H9 (cell line): ENCODE measurements around the gene TSGA10IP. TPM values are rescaled to one million over a fixed set of nuclear protein-coding genes. Genes with fewer than 3 reads are reported as not detected.

ENCODE experiments used
- DNase-seq: peaks from one replicate; pipeline ENCODE4 v3.0.0-alpha.2; 2017
- H2AFZ ChIP-seq: one replicate; pipeline ENCODE4 v1.6.1; 2013; ENCODE audit warnings: mild to moderate bottlenecking, low read length, control low read depth, moderate library complexity
- H2AK5ac ChIP-seq: 2 replicates; pipeline ENCODE4 v1.6.1; 2013; ENCODE audit warnings: low read length, control low read depth, mixed read lengths; ENCODE audit not compliant: insufficient read length
- H2BK120ac ChIP-seq: one replicate; pipeline ENCODE4 v1.6.1; 2013; ENCODE audit warnings: low read depth, mild to moderate bottlenecking, low read length, control low read depth, inconsistent platforms; ENCODE audit not compliant: poor library complexity, severe bottlenecking
- H2BK12ac ChIP-seq: 2 replicates; pipeline ENCODE4 v1.6.1; 2013; ENCODE audit warnings: low read length, control low read depth, mixed read lengths, low read depth; ENCODE audit not compliant: insufficient read length
- H2BK15ac ChIP-seq: 2 replicates; pipeline ENCODE4 v1.6.1; 2013; ENCODE audit warnings: low read depth, low read length, control low read depth
- H2BK20ac ChIP-seq: one replicate; pipeline ENCODE4 v1.6.1; 2013; ENCODE audit warnings: low read depth, mild to moderate bottlenecking, low read length, control low read depth, inconsistent platforms; ENCODE audit not compliant: poor library complexity, severe bottlenecking
- H2BK5ac ChIP-seq: 2 replicates; pipeline ENCODE4 v1.6.1; 2013; ENCODE audit warnings: low read length, control low read depth, mixed read lengths; ENCODE audit not compliant: insufficient read length
- H3K14ac ChIP-seq: 2 replicates; pipeline ENCODE4 v1.6.1; 2013; ENCODE audit warnings: low read length, control low read depth; ENCODE audit not compliant: insufficient read depth
- H3K18ac ChIP-seq: 2 replicates; pipeline ENCODE4 v1.6.1; 2013; ENCODE audit warnings: low read depth, mild to moderate bottlenecking, mixed read lengths, low read length, control low read depth; ENCODE audit not compliant: insufficient read length
- H3K23ac ChIP-seq: 2 replicates; pipeline ENCODE4 v1.6.1; 2013; ENCODE audit warnings: low read length, control low read depth, mixed read lengths, low read depth; ENCODE audit not compliant: insufficient read length
- H3K23me2 ChIP-seq: 2 replicates; pipeline ENCODE4 v1.6.1; 2013; ENCODE audit warnings: low read depth, mild to moderate bottlenecking, mixed read lengths, low read length, control low read depth; ENCODE audit not compliant: insufficient read length, poor library complexity, severe bottlenecking
- H3K27ac ChIP-seq: 2 replicates; pipeline ENCODE4 v1.5.1; 2013; ENCODE audit warnings: low read length, control low read depth, mixed read lengths, low read depth; ENCODE audit not compliant: insufficient read length
- H3K27me3 ChIP-seq: 2 replicates; pipeline ENCODE4 v1.6.1; 2013; ENCODE audit warnings: low read length, control low read depth, inconsistent platforms; ENCODE audit not compliant: insufficient read depth
- H3K4ac ChIP-seq: 2 replicates; pipeline ENCODE4 v1.6.1; 2013; ENCODE audit warnings: low read depth, mild to moderate bottlenecking, control low read depth, inconsistent platforms, low read length, moderate library complexity
- H3K4me1 ChIP-seq: 2 replicates; pipeline ENCODE4 v1.6.1; 2013; ENCODE audit warnings: low read length, control low read depth, inconsistent platforms; ENCODE audit not compliant: insufficient read depth
- H3K4me2 ChIP-seq: 2 replicates; pipeline ENCODE4 v1.6.1; 2013; ENCODE audit warnings: low read length, control low read depth, mixed read lengths; ENCODE audit not compliant: insufficient read length, insufficient read depth
- H3K56ac ChIP-seq: 2 replicates; pipeline ENCODE4 v1.6.1; 2013; ENCODE audit warnings: low read depth, mild to moderate bottlenecking, mixed read lengths, low read length, control low read depth; ENCODE audit not compliant: insufficient read length
- H3K79me1 ChIP-seq: 2 replicates; pipeline ENCODE4 v1.6.1; 2013; ENCODE audit warnings: low read depth, mild to moderate bottlenecking, moderate library complexity, low read length, control low read depth, inconsistent platforms; ENCODE audit not compliant: insufficient read depth, poor library complexity, severe bottlenecking
- H3K79me2 ChIP-seq: 2 replicates; pipeline ENCODE4 v1.6.1; 2013; ENCODE audit warnings: low read length, control low read depth, inconsistent platforms; ENCODE audit not compliant: insufficient read depth
- H3K9ac ChIP-seq: 2 replicates; pipeline ENCODE4 v1.6.1; 2013; ENCODE audit warnings: low read length, control low read depth, mixed read lengths; ENCODE audit not compliant: insufficient read length; ENCODE audit errors: extremely low read depth
- H3K9me3 ChIP-seq: one replicate; pipeline ENCODE4 v1.6.1; 2013; ENCODE audit warnings: low read depth, low read length, inconsistent platforms; ENCODE audit not compliant: control insufficient read depth
- H3T11ph ChIP-seq: one replicate; pipeline ENCODE4 v1.6.1; 2013; ENCODE audit warnings: mild to moderate bottlenecking, low read length, control low read depth, inconsistent platforms
- H4K20me1 ChIP-seq: one replicate; pipeline ENCODE4 v1.6.1; 2013; ENCODE audit not compliant: control insufficient read depth, insufficient read length, insufficient read depth
- H4K5ac ChIP-seq: 2 replicates; pipeline ENCODE4 v1.6.1; 2013; ENCODE audit warnings: low read depth, mild to moderate bottlenecking, mixed read lengths, low read length, control low read depth; ENCODE audit not compliant: insufficient read length
- H4K8ac ChIP-seq: replicated peaks from 2 replicates; pipeline ENCODE4 v1.6.1; 2013; ENCODE audit warnings: low read length, control low read depth, mixed read lengths, low read depth; ENCODE audit not compliant: insufficient read length
- H4K91ac ChIP-seq: 2 replicates; pipeline ENCODE4 v1.6.1; 2013; ENCODE audit warnings: low read depth, mild to moderate bottlenecking, moderate library complexity, mixed read lengths, low read length, control low read depth; ENCODE audit not compliant: insufficient read length
- H3K27ac Mint-ChIP-seq, 3 experiments: 2 replicates in 2 of 3; 3 replicates in 1 of 3; pipeline ENCODE4 v1.8.0; 2020 to 2021; ENCODE audit warnings: mixed read lengths in 3 of 3, mild to moderate bottlenecking in 1 of 3, moderate library complexity in 1 of 3
- H3K27me3 Mint-ChIP-seq: 2 replicates; pipeline ENCODE4 v1.8.0; 2021; ENCODE audit warnings: low read depth, mild to moderate bottlenecking, moderate library complexity, mixed read lengths
- H3K36me3 Mint-ChIP-seq, 3 experiments: 2 replicates in 2 of 3; 3 replicates in 1 of 3; pipeline ENCODE4 v1.8.0; 2020 to 2021; ENCODE audit warnings: low read depth in 3 of 3, mixed read lengths in 3 of 3; ENCODE audit not compliant: insufficient read depth in 1 of 3
- H3K4me1 Mint-ChIP-seq, 2 experiments: 2 replicates each; pipeline ENCODE4 v1.8.0; 2020; ENCODE audit warnings: mixed read lengths in 2 of 2
- H3K4me3 Mint-ChIP-seq, 2 experiments: 2 replicates in 1 of 2; 3 replicates in 1 of 2; pipeline ENCODE4 v1.8.0; 2020 to 2021; ENCODE audit warnings: mild to moderate bottlenecking in 2 of 2, mixed read lengths in 2 of 2, moderate library complexity in 1 of 2
- H3K9me3 Mint-ChIP-seq, 2 experiments: 2 replicates in 1 of 2; 3 replicates in 1 of 2; pipeline ENCODE4 v1.8.0; 2020; ENCODE audit warnings: mild to moderate bottlenecking in 2 of 2, mixed read lengths in 2 of 2, moderate library complexity in 1 of 2
- CTCF ChIP-seq: fragments of 200-600 bp; sonication (generic); conservative IDR thresholded peaks from 3 replicates; pipeline ENCODE4 v1.8.0; 2021; ENCODE audit warnings: antibody characterized with exemption, mild to moderate bottlenecking
- WGBS: extraction: QIAGEN DNeasy Blood & Tissue Kit; methylation state at CpG from one replicate; pipeline ENCODE4 v1.1.7; 2013; ENCODE audit warnings: missing lambda C conversion rate, low lambda C conversion rate, mixed read lengths; ENCODE audit not compliant: insufficient read length; ENCODE audit errors: extremely low coverage; 5-methylcytosine and 5-hydroxymethylcytosine counted together
- total RNA-seq: library from RNA; stranded (reverse); gene quantifications from 2 replicates; pipeline ENCODE4 v1.2.1, GENCODE V29; 2021

TSGA10IP gene
- total RNA-seq, 1 experiment from 2014 or later = 2.2 TPM

- Histone ChIP-seq H4K5ac (no peak overlapping the region), H4K91ac (no peak overlapping the region), H3K79me1 (no peaks in the 10 kb centered on the region), H3K4me1 (no peaks in the 10 kb centered on the region), H3K18ac (no peak overlapping the region), H2BK5ac (no peak overlapping the region), H2AFZ (no peak overlapping the region), H3K9me3 (no peaks in the 10 kb centered on the region), H3K23me2 (no peaks in the 10 kb centered on the region), H4K20me1 (no peaks in the 10 kb centered on the region), H3T11ph (no peak overlapping the region), H4K8ac (no peak overlapping the region), H3K56ac (no peak overlapping the region), H3K23ac (no peak overlapping the region), H3K79me2 (no peaks in the 10 kb centered on the region), H2BK120ac (no peak overlapping the region), H2BK20ac (no peak overlapping the region), H3K9ac (no peak overlapping the region), H3K27me3 (no peaks in the 10 kb centered on the region), H3K4me2 (no peak overlapping the region), H2BK15ac (no peak overlapping the region), H3K14ac (no peak overlapping the region), H2AK5ac (no peak overlapping the region), H2BK12ac (no peak overlapping the region), H3K4ac (no peak overlapping the region), H3K27ac (no peak overlapping the region)
- no peaks in the 10 kb centered on the region for H3K9me3 Mint-ChIP-seq
- no peak for TF ChIP-seq CTCF
- peak overlapping the region in 1 of 3 experiments; percentile 66; a peak in 1 of 7 replicates for H3K27ac Mint-ChIP-seq
- no peaks in the 10 kb centered on the region for H3K36me3 Mint-ChIP-seq
- H3K4me1 Mint-ChIP-seq = peaks cover 25 to 31% of the 10 kb centered on the region in 2 experiments
- no CpG with 5 or more reads among the region's 4 CpGs for WGBS
- no peak overlapping the region for H3K4me3 Mint-ChIP-seq
- no peak for DNase-seq
- H3K27me3 Mint-ChIP-seq = peaks cover 21% of the 10 kb centered on the region
These were observed 7.5 kb upstream of the TSGA10IP start for GRCh38 chr11:65937766-65938165.
